ENCODE data around the gene SREBF1. TPM values are rescaled to one million over a fixed set of nuclear protein-coding genes. Genes with fewer than 3 reads are reported as not detected.

Gene SREBF1
- total and polyA plus RNA-seq, 4 donors, result 68.4 to 134 (median 80.7) TPM

- ATAC-seq (ENCODE audit: insufficient read depth, low FRiP score) (no peak), DNase-seq (no peak)
- no peak overlapping the region for H3K27ac ChIP-seq (ENCODE audit: low read depth in 1 of 2, low read length in 1 of 2)
- H3K4me3 ChIP-seq, result no peak overlapping the region
- WGBS, 2 donors, result 86 to 89% methylated on average over 27 of the region's 27 CpGs
- TF ChIP-seq CTCF (IDR thresholded peaks at IDR 0.05; ENCODE audit: control extremely low read depth, extremely low read depth), result no peak
- H3K27me3 ChIP-seq (ENCODE audit: control insufficient read depth in 3 of 3, insufficient read depth in 3 of 3, low read length in 2 of 3), result no peaks in the 10 kb centered on the region
- no peak overlapping the region for H3K9ac ChIP-seq (ENCODE audit: insufficient read depth in 1 of 2, low read length in 2 of 2)
- no peaks in the 10 kb centered on the region for H3K9me3 ChIP-seq (ENCODE audit: control insufficient read depth in 4 of 4, insufficient read depth in 3 of 4, low read length in 3 of 4)
- H3K36me3 ChIP-seq (ENCODE audit: control insufficient read depth in 4 of 4, insufficient read depth in 4 of 4, low read length in 4 of 4), result peaks cover 0 to 44% (median 12%) of the 10 kb centered on the region in 4 donors
- H3K4me1 ChIP-seq (ENCODE audit: control insufficient read depth in 5 of 5, insufficient read depth in 5 of 5, low read length in 5 of 5), result peaks cover 0 to 35% (median 9%) of the 10 kb centered on the region in 5 donors
These were observed 25.9 kb downstream of the SREBF1 start for GRCh38 chr17:17810895-17811248.

- ATAC-seq (ENCODE audit: insufficient read depth, low FRiP score) (no peak), DNase-seq (peak; percentile 72 to 82 (median 75))
- no peak overlapping the region for H3K9ac ChIP-seq (ENCODE audit: insufficient read depth in 1 of 2, low read length in 2 of 2)
- peaks cover 0 to 42% (median 15%) of the 10 kb centered on the region in 4 donors for H3K36me3 ChIP-seq (ENCODE audit: control insufficient read depth in 4 of 4, insufficient read depth in 4 of 4, low read length in 4 of 4)
- H3K4me1 ChIP-seq (ENCODE audit: control insufficient read depth in 5 of 5, insufficient read depth in 5 of 5, low read length in 5 of 5), result peaks cover 0 to 35% (median 9%) of the 10 kb centered on the region in 5 donors
- no peak for TF ChIP-seq CTCF (IDR thresholded peaks at IDR 0.05; ENCODE audit: control extremely low read depth, extremely low read depth)
- no peak overlapping the region for H3K4me3 ChIP-seq
- WGBS, 2 donors, result 73 to 79% methylated on average over 67 to 68 of the region's 68 CpGs
- no peak overlapping the region for H3K27ac ChIP-seq (ENCODE audit: low read depth in 1 of 2, low read length in 1 of 2)
- H3K9me3 ChIP-seq (ENCODE audit: control insufficient read depth in 4 of 4, insufficient read depth in 3 of 4, low read length in 3 of 4), result no peaks in the 10 kb centered on the region
- H3K27me3 ChIP-seq (ENCODE audit: control insufficient read depth in 3 of 3, insufficient read depth in 3 of 3, low read length in 2 of 3), result no peaks in the 10 kb centered on the region
These were observed 26.5 kb downstream of the SREBF1 start for GRCh38 chr17:17810084-17810894.

GRCh38 chr17:17809531-17810083, 27.2 kb downstream of the SREBF1 start:
- ATAC-seq (ENCODE audit: insufficient read depth, low FRiP score), result no peak
- WGBS, 2 donors, result 79 to 83% methylated on average over 46 to 52 of the region's 52 CpGs
- H3K27me3 ChIP-seq (ENCODE audit: control insufficient read depth in 3 of 3, insufficient read depth in 3 of 3, low read length in 2 of 3), result no peaks in the 10 kb centered on the region
- no peak overlapping the region for H3K4me3 ChIP-seq
- no peak for TF ChIP-seq CTCF (IDR thresholded peaks at IDR 0.05; ENCODE audit: control extremely low read depth, extremely low read depth)
- no peaks in the 10 kb centered on the region for H3K9me3 ChIP-seq (ENCODE audit: control insufficient read depth in 4 of 4, insufficient read depth in 3 of 4, low read length in 3 of 4)
- H3K27ac ChIP-seq (ENCODE audit: low read depth in 1 of 2, low read length in 1 of 2), result no peak overlapping the region
- no peak overlapping the region for H3K9ac ChIP-seq (ENCODE audit: insufficient read depth in 1 of 2, low read length in 2 of 2)
- H3K4me1 ChIP-seq (ENCODE audit: control insufficient read depth in 5 of 5, insufficient read depth in 5 of 5, low read length in 5 of 5), result peaks cover 0 to 35% (median 9%) of the 10 kb centered on the region in 5 donors
- DNase-seq, result no peak
- peaks cover 0 to 39% (median 16%) of the 10 kb centered on the region in 4 donors for H3K36me3 ChIP-seq (ENCODE audit: control insufficient read depth in 4 of 4, insufficient read depth in 4 of 4, low read length in 4 of 4)

Data from lung (tissue), 12 donors.